ENCODE data around the gene OPA3.
"Not testable (repeated sequence)": the region's sequence is repeated elsewhere in the genome, so short reads cannot be mapped to it uniquely, and the experiment has no call there.

DNA sequence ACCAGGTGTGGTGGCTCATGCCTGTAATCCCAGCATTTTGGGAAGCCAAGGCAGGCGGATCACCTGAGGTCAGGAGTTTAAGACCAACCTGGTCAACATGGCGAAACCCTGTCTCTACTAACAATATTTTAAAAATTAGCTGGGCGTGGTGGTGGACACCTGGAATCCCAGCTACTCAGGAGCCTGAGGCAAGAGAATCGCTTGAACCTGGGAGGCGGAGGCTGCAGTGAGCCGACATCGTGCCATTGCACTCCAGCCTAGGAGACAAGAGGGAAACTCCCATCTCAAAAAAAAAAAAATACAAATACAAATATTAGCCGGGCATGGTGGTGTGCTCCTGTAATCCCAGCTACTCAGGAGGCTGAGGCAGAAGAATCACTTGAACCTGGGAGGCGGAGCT, 30.5 kb upstream of the OPA3 start:
- TF ChIP-seq, protein P1, sequence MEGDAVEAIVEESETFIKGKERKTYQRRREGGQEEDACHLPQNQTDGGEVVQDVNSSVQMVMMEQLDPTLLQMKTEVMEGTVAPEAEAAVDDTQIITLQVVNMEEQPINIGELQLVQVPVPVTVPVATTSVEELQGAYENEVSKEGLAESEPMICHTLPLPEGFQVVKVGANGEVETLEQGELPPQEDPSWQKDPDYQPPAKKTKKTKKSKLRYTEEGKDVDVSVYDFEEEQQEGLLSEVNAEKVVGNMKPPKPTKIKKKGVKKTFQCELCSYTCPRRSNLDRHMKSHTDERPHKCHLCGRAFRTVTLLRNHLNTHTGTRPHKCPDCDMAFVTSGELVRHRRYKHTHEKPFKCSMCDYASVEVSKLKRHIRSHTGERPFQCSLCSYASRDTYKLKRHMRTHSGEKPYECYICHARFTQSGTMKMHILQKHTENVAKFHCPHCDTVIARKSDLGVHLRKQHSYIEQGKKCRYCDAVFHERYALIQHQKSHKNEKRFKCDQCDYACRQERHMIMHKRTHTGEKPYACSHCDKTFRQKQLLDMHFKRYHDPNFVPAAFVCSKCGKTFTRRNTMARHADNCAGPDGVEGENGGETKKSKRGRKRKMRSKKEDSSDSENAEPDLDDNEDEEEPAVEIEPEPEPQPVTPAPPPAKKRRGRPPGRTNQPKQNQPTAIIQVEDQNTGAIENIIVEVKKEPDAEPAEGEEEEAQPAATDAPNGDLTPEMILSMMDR (IDR thresholded peaks at IDR 0.05 in 2 of 3, conservative IDR thresholded peaks at IDR 0.05 in 1 of 3; ENCODE audit: borderline replicate concordance in 1 of 3, insufficient read depth in 1 of 3, low read depth in 2 of 3, low read length in 2 of 3) = not testable (repeated sequence)
- TF ChIP-seq POLR2A (IDR thresholded peaks at IDR 0.05; ENCODE audit: borderline replicate concordance, extremely low read depth, insufficient read depth, insufficient read length); POLR2AphosphoS5 (IDR thresholded peaks at IDR 0.05; ENCODE audit: low read depth, low read length); SP1 (IDR thresholded peaks at IDR 0.05; ENCODE audit: low read depth); EGR1 (IDR thresholded peaks at IDR 0.05; ENCODE audit: low read depth); EZH2 (IDR thresholded peaks at IDR 0.05); SIN3A (IDR thresholded peaks at IDR 0.05; ENCODE audit: low read depth); ZFX (IDR thresholded peaks at IDR 0.05); ZNF274 (IDR thresholded peaks at IDR 0.05; ENCODE audit: low read depth, low read length); YY1 (IDR thresholded peaks at IDR 0.05; ENCODE audit: extremely low read depth, insufficient replicate concordance, low read depth, low read length): not testable (repeated sequence)
- TF ChIP-seq, protein P2, sequence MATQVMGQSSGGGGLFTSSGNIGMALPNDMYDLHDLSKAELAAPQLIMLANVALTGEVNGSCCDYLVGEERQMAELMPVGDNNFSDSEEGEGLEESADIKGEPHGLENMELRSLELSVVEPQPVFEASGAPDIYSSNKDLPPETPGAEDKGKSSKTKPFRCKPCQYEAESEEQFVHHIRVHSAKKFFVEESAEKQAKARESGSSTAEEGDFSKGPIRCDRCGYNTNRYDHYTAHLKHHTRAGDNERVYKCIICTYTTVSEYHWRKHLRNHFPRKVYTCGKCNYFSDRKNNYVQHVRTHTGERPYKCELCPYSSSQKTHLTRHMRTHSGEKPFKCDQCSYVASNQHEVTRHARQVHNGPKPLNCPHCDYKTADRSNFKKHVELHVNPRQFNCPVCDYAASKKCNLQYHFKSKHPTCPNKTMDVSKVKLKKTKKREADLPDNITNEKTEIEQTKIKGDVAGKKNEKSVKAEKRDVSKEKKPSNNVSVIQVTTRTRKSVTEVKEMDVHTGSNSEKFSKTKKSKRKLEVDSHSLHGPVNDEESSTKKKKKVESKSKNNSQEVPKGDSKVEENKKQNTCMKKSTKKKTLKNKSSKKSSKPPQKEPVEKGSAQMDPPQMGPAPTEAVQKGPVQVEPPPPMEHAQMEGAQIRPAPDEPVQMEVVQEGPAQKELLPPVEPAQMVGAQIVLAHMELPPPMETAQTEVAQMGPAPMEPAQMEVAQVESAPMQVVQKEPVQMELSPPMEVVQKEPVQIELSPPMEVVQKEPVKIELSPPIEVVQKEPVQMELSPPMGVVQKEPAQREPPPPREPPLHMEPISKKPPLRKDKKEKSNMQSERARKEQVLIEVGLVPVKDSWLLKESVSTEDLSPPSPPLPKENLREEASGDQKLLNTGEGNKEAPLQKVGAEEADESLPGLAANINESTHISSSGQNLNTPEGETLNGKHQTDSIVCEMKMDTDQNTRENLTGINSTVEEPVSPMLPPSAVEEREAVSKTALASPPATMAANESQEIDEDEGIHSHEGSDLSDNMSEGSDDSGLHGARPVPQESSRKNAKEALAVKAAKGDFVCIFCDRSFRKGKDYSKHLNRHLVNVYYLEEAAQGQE (IDR thresholded peaks at IDR 0.05; ENCODE audit: low read depth) = not testable (repeated sequence)
- TF ChIP-seq, protein P3, sequence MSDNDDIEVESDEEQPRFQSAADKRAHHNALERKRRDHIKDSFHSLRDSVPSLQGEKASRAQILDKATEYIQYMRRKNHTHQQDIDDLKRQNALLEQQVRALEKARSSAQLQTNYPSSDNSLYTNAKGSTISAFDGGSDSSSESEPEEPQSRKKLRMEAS (IDR thresholded peaks at IDR 0.05) = not testable (repeated sequence)
- TF ChIP-seq, protein P4, sequence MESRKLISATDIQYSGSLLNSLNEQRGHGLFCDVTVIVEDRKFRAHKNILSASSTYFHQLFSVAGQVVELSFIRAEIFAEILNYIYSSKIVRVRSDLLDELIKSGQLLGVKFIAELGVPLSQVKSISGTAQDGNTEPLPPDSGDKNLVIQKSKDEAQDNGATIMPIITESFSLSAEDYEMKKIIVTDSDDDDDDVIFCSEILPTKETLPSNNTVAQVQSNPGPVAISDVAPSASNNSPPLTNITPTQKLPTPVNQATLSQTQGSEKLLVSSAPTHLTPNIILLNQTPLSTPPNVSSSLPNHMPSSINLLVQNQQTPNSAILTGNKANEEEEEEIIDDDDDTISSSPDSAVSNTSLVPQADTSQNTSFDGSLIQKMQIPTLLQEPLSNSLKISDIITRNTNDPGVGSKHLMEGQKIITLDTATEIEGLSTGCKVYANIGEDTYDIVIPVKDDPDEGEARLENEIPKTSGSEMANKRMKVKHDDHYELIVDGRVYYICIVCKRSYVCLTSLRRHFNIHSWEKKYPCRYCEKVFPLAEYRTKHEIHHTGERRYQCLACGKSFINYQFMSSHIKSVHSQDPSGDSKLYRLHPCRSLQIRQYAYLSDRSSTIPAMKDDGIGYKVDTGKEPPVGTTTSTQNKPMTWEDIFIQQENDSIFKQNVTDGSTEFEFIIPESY (IDR thresholded peaks at IDR 0.05; ENCODE audit: extremely low read depth, insufficient replicate concordance, low read length) = not testable (repeated sequence)
